ENCODE data around the gene LRCH4. TPM values are rescaled to one million over a fixed set of nuclear protein-coding genes. Genes with fewer than 3 reads are reported as not detected.
A peak's percentile ranks its signal among the peaks of the same experiment; 100 is the strongest.
"Not testable (repeated sequence)": the region's sequence is repeated elsewhere in the genome, so short reads cannot be mapped to it uniquely, and the experiment has no call there.

Gene LRCH4
- total RNA-seq, 1 experiment from 2014 or later = 29.0 TPM

GRCh38 chr7:100544967-100545359 lies 41.0 kb downstream of the LRCH4 start:
- Mint-ChIP-seq H3K4me3 (ENCODE audit: low read depth, unreplicated experiment) (peak overlapping the region; percentile 56), H3K27me3 (ENCODE audit: unreplicated experiment) (no peaks in the 10 kb centered on the region), H3K36me3 (ENCODE audit: insufficient read depth, unreplicated experiment) (peaks cover 27% of the 10 kb centered on the region), H3K27ac (ENCODE audit: unreplicated experiment) (peak overlapping the region; percentile 99), H3K9me3 (ENCODE audit: low read depth, unreplicated experiment) (no peaks in the 10 kb centered on the region), H3K4me1 (ENCODE audit: low read depth, unreplicated experiment) (peaks cover 80% of the 10 kb centered on the region)
- CTCF ChIA-PET = interaction anchor here (0.6 to 2.0 kb wide), 4 partner anchors 14 to 557 kb away, joined by 3 to 12 read pairs (median 4); no protein-coding TSS in a partner anchor
- BruUV-seq (replicated peaks) = no TSS peak
- intact Hi-C loops (cut with micrococcal nuclease; ENCODE audit: unreplicated experiment) = loop anchor here (5.0 kb wide), 1 partner anchor 68 kb away; the partner anchor contains the start of gene TSC22D4
- no peak for TF ChIP-seq CTCF (IDR thresholded peaks at IDR 0.05; ENCODE audit: unreplicated experiment)
- no peak for DNase-seq

GRCh38 chr7:100544386-100544785 lies 41.5 kb downstream of the LRCH4 start:
- no peak for TF ChIP-seq CTCF (IDR thresholded peaks at IDR 0.05; ENCODE audit: unreplicated experiment)
- no peaks in the 10 kb centered on the region for H3K9me3 Mint-ChIP-seq (ENCODE audit: low read depth, unreplicated experiment)
- H3K4me3 Mint-ChIP-seq (ENCODE audit: low read depth, unreplicated experiment) = peak overlapping the region; percentile 56
- H3K27me3 Mint-ChIP-seq (ENCODE audit: unreplicated experiment) = no peaks in the 10 kb centered on the region
- intact Hi-C loops (cut with micrococcal nuclease; ENCODE audit: unreplicated experiment) = no loop called here
- H3K4me1 Mint-ChIP-seq (ENCODE audit: low read depth, unreplicated experiment) = peaks cover 80% of the 10 kb centered on the region
- CTCF ChIA-PET = no interaction called here
- BruUV-seq (replicated peaks) = no TSS peak
- no peak for DNase-seq
- peaks cover 32% of the 10 kb centered on the region for H3K36me3 Mint-ChIP-seq (ENCODE audit: insufficient read depth, unreplicated experiment)
- peak overlapping the region; percentile 99 for H3K27ac Mint-ChIP-seq (ENCODE audit: unreplicated experiment)

- Mint-ChIP-seq H3K4me1 (ENCODE audit: low read depth, unreplicated experiment) (peaks cover 75% of the 10 kb centered on the region), H3K36me3 (ENCODE audit: insufficient read depth, unreplicated experiment) (peaks cover 35% of the 10 kb centered on the region), H3K4me3 (ENCODE audit: low read depth, unreplicated experiment) (no peak overlapping the region), H3K27me3 (ENCODE audit: unreplicated experiment) (no peaks in the 10 kb centered on the region), H3K9me3 (ENCODE audit: low read depth, unreplicated experiment) (no peaks in the 10 kb centered on the region), H3K27ac (ENCODE audit: unreplicated experiment) (peak overlapping the region; percentile 99)
- intact Hi-C loops (cut with micrococcal nuclease; ENCODE audit: unreplicated experiment) = no loop called here
- no peak for DNase-seq
- no peak for TF ChIP-seq CTCF (IDR thresholded peaks at IDR 0.05; ENCODE audit: unreplicated experiment)
- BruUV-seq (replicated peaks) = no TSS peak
- CTCF ChIA-PET = no interaction called here
Observed at GRCh38 chr7:100543586-100543985, 42.3 kb downstream of the LRCH4 start.

- Mint-ChIP-seq H3K36me3 (ENCODE audit: insufficient read depth, unreplicated experiment) (peaks cover 36% of the 10 kb centered on the region), H3K4me3 (ENCODE audit: low read depth, unreplicated experiment) (peak overlapping the region; percentile 95), H3K27ac (ENCODE audit: unreplicated experiment) (peak overlapping the region; percentile 91), H3K4me1 (ENCODE audit: low read depth, unreplicated experiment) (peaks cover 54% of the 10 kb centered on the region)
- CTCF ChIA-PET = interaction anchor here (0.7 kb wide), 1 partner anchor 38 kb away, joined by 3 read pairs; no protein-coding TSS in a partner anchor
- DNase-seq; H3K27me3 Mint-ChIP-seq (ENCODE audit: unreplicated experiment); BruUV-seq (replicated peaks); H3K9me3 Mint-ChIP-seq (ENCODE audit: low read depth, unreplicated experiment); intact Hi-C loops (cut with micrococcal nuclease; ENCODE audit: unreplicated experiment): not testable (repeated sequence)
Observed at GRCh38 chr7:100541309-100541708, 44.6 kb downstream of the LRCH4 start.

- peaks cover 36% of the 10 kb centered on the region for H3K36me3 Mint-ChIP-seq (ENCODE audit: insufficient read depth, unreplicated experiment)
- intact Hi-C loops (cut with micrococcal nuclease; ENCODE audit: unreplicated experiment) = no loop called here
- peak; percentile 26 for DNase-seq
- peaks cover 43% of the 10 kb centered on the region for H3K4me1 Mint-ChIP-seq (ENCODE audit: low read depth, unreplicated experiment)
- BruUV-seq (replicated peaks) = TSS peak; percentile 22
- CTCF ChIA-PET = interaction anchor here (0.7 to 1.6 kb wide), 2 partner anchors 53 to 312 kb away, joined by 3 read pairs; partner anchors contain the start of gene SLC12A9
- no peaks in the 10 kb centered on the region for H3K27me3 Mint-ChIP-seq (ENCODE audit: unreplicated experiment)
- H3K9me3 Mint-ChIP-seq (ENCODE audit: low read depth, unreplicated experiment) = no peaks in the 10 kb centered on the region
- peak overlapping the region; percentile 54 for H3K27ac Mint-ChIP-seq (ENCODE audit: unreplicated experiment)
- no peak for TF ChIP-seq CTCF (IDR thresholded peaks at IDR 0.05; ENCODE audit: unreplicated experiment)
- H3K4me3 Mint-ChIP-seq (ENCODE audit: low read depth, unreplicated experiment) = peak overlapping the region; percentile 95
Observed at GRCh38 chr7:100540073-100540723, 45.7 kb downstream of the LRCH4 start.
